Thyroid gland (tissue), 4 donors: ENCODE measurements around the gene FES.

Experiments used
- CTCF ChIP-seq, 6 experiments: fragments of 200-600 bp in 3 of 6; fragments of 450-650 bp in 3 of 6; sonication (generic) in 3 of 6; IDR thresholded peaks; one replicate each; pipeline ENCODE4 v1.5.1; 2016 to 2019; ENCODE audit warnings: antibody characterized with exemption in 6 of 6, mild to moderate bottlenecking in 2 of 6, inconsistent platforms in 1 of 6, moderate library complexity in 1 of 6
- POLR2A ChIP-seq, 2 donors: fragments of 450-650 bp; IDR thresholded peaks; one replicate each; pipeline ENCODE4 v1.6.1; 2017; ENCODE audit warnings: antibody characterized with exemption in 2 of 2, mild to moderate bottlenecking in 2 of 2, moderate library complexity in 1 of 2

GRCh38 chr15:90917569-90917968, 33.3 kb downstream of the FES start:
- TF ChIP-seq CTCF (IDR thresholded peaks at IDR 0.05), result no peak
- TF ChIP-seq POLR2A (IDR thresholded peaks at IDR 0.05), result no peak
